GM19043 (cell line): ENCODE measurements around the gene AHCYL2.
"Not testable (repeated sequence)": the region's sequence is repeated elsewhere in the genome, so short reads cannot be mapped to it uniquely, and the experiment has no call there.

Experiments
- ATAC-seq: cut with Tn5 transposase; IDR thresholded peaks from one replicate; pipeline ENCODE4 v1.9.1; 2021; ENCODE audit warnings: low read depth; ENCODE audit not compliant: unreplicated experiment

AHCYL2 gene

GRCh38 chr7:129240119-129240820 is 15.4 kb downstream of the AHCYL2 start:
- ATAC-seq = no peak

GRCh38 chr7:129244220-129244619 is 19.4 kb downstream of the AHCYL2 start:
- no peak for ATAC-seq

- no peak for ATAC-seq
These were observed 20.7 kb downstream of the AHCYL2 start for GRCh38 chr7:129245533-129245932.

GRCh38 chr7:129247087-129247486 is 22.3 kb downstream of the AHCYL2 start:
- ATAC-seq = no peak

DNA sequence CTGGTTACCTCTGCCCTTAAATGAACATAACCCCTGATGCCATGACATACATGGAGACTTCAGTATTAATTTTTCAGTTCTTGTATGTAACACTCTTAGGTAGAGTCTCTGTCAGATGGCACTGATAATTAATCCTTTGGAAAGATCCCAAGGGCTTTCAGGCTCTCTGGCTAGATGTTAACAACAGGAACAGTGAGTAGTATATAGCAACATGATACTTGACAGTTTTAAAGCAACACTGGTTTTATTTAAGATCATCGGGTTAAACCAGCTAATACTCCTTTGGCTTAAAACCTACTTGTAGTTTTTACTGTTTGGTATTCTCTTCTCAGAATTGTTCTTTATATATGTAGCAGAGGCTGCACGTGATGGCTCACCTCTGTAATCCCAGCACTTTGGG is 27.3 kb downstream of the AHCYL2 start:
- ATAC-seq = no peak

- not testable (repeated sequence) for ATAC-seq
These were observed 27.8 kb downstream of the AHCYL2 start for GRCh38 chr7:129252603-129253002.

DNA sequence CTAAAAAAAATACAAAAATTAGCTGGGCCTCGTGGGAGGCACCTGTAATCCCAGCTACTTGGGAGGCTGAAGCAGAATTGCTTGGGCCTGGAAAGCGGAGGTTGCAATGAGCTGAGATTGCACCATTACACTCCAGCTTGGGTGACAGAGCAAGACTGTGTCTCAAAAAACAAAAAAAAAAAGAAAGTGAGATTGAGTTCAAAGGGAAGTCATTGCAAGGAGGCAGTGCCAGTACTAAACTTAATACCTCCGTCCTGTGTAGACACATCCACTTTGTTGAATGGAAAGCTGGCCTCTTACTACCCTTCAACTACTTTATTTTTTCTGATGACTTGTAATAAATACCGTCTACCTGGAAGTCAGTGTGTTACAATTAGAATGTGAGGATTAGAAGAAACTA is 31.0 kb downstream of the AHCYL2 start:
- ATAC-seq = no peak

DNA sequence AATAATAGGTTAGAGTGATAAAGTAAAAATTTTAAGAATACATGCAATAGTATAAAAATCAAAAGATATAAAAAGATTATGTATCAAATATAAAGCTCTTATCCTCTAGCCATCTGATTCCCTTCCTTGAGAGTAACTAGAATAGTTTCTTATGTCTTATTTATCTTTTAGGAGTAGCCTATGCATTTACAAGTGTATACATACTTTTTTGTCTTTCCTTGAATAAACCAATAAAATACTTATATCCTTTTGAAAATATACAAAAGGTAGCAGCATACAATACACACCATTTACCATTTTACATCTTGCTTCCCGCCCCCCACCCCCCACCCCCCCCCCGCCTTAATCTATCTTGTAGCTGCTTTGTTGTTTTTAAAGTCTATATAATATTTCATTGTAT is 31.4 kb downstream of the AHCYL2 start:
- ATAC-seq = no peak

DNA sequence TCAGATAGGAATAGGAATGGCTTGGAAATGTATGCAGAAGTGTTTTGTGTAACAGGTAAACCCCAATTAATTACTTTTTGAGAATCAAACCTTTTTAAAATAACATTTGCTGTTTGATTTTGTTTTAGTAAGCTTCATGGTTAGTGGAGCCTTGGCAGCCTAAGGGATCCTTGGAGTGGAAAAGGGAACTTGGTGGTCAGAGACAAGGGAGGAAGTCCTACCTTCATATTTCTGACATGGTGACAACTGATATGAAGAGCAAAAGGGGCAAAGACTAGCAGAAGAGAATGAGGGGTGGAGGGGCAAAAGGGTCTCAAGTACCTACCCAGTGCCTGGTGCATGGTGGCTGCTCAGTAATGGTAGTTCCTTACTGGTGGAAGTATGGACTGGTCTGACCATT is 32.3 kb downstream of the AHCYL2 start:
- no peak for ATAC-seq

- ATAC-seq = no peak
These were observed 34.0 kb downstream of the AHCYL2 start for GRCh38 chr7:129258649-129259389.

- ATAC-seq = no peak
These were observed 37.5 kb downstream of the AHCYL2 start for GRCh38 chr7:129262324-129262723.

- no peak for ATAC-seq
These were observed 38.3 kb downstream of the AHCYL2 start for GRCh38 chr7:129263168-129263567.

DNA sequence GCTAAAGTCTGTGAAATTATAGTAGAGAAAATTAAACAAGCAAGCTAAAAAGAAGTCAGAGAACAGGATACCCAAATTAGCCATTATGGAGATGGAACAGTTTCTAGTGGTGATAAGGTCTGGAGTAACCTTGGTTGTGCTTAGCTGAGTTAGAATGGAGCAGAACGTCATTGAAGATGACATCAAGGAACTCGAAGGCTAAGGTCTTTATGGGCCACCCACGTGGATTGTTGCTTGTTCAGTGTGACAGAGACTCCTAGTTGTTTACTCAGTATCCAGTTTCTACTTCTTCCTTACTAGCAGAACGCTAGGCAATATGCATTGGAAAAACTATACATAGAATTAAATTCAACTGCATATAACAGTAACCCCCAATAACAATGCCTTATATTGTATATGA is 39.7 kb downstream of the AHCYL2 start:
- ATAC-seq = no peak

- no peak for ATAC-seq
These were observed 40.5 kb downstream of the AHCYL2 start for GRCh38 chr7:129265328-129265727.

GRCh38 chr7:129266181-129266580 is 41.4 kb downstream of the AHCYL2 start:
- no peak for ATAC-seq

DNA sequence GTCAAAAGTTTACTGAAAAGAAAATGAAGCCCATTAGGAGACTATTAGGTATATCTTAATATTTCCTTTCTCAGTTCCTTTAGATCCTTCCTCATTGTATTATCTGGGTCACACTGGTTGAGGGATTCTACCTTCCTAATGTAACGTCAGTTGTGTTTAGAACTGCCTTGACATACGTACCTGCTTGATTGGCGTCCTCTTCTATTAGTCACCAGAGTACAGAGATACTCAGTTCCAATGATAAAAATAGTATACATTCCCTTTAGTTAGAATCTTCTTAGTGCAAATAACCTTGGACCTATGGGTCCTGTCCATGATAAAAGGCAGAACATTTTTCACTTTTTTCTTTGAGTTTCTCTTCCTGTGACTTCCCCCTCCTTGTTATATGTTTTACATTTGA is 45.2 kb downstream of the AHCYL2 start:
- ATAC-seq = no peak

DNA sequence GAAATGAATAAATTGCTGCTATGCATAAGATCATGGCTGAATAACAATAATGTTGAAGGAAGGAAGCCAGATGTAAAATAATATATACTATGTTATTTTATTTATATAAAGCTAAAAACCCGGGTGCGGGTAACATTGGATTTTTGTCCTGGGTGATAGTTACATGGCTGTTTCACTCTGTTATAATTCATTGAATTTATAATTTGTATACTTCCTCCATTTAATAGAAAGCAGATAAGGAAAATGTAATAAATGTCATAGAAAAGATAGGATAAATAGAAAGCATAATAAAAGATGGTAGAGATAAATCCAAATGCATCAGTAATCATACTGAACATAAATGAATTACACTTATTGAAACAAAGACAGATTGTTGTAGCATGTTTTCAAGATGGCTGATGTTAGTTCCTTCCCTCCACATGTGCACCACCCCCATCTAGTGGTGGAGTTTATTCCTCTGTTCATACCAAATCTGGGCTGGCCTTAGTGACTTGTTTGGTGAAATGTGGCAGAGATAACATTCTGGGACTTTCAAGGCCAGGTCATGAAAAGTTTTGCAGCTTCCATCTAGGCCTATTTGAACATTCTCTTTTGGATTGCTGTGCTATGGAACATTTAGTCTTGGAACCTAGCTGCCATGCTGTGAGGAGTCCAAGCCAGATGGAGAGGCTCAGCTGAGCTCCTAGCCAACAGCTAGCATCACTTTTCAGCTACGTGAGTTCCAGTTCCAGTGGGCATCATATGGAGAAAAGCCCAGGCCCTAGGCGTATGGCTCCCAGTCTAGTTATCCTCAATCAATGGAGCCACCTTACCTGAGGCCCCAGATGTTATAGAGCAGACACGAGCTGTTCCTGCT is 46.9 kb downstream of the AHCYL2 start:
- ATAC-seq = peak; percentile 66

GRCh38 chr7:129273936-129274335 is 49.1 kb downstream of the AHCYL2 start:
- ATAC-seq = no peak

- no peak for ATAC-seq
These were observed 52.8 kb downstream of the AHCYL2 start for GRCh38 chr7:129277629-129278028.

DNA sequence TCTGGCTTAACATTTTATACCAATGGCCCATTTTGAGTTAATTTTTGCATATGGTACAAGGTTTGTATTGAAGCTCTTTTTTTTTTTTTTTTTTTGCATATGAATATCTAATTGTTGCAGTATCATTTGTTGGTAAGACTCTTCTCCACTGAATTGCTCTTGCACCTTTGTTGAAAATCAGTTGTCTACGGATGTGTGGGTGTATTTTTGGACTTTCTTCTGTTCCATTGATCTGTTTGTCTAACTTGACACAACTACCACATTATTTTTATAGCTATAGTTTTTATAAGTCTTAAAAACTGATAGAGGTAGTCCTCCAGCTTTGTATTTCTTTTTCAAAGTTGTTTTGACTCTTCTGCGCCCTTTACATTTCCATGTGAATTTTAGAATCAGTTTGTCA is 53.9 kb downstream of the AHCYL2 start:
- ATAC-seq = no peak

DNA sequence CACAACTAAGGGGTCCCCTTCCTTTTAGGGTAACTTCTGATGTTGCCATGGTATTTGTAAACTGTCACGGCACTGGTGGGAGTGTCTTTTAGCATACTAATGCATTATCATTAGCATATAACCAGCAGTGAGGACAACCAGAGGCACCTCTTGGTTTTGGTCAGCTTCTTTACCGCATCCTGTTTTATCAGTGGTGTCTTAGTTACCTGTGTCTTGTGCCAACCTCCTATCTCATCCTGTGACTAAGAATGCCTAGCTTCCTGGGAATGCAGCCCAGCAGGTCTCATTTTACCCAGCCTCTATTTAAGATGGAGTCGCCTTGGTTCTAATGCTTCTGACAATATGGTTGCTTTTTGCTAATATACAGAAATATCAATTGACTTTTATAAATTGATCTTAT is 54.9 kb downstream of the AHCYL2 start:
- no peak for ATAC-seq
